ENCODE measurements around the gene MRPL52.
"Not testable (repeated sequence)": the region's sequence is repeated elsewhere in the genome, so short reads cannot be mapped to it uniquely, and the experiment has no call there.

DNA sequence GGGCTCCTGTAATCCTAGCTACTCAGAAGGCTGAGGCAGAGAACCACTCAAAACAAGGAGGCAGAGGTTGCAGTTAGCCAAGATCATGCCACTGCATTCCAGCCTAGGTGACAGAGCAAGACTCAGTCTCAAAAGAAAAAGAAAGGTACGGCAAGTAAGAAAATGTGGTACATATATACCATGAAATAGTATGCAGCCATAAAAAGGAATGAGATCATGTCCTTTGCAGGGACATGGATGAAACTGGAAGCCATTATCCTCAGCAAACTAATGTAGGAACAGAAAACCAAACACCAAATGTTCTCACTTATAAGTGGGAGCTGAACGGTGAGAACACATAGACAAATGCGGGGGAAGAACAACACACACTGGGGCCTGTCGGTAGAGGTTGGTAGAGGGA lies 24.5 kb upstream of the MRPL52 start:
- TF ChIP-seq, protein P1, sequence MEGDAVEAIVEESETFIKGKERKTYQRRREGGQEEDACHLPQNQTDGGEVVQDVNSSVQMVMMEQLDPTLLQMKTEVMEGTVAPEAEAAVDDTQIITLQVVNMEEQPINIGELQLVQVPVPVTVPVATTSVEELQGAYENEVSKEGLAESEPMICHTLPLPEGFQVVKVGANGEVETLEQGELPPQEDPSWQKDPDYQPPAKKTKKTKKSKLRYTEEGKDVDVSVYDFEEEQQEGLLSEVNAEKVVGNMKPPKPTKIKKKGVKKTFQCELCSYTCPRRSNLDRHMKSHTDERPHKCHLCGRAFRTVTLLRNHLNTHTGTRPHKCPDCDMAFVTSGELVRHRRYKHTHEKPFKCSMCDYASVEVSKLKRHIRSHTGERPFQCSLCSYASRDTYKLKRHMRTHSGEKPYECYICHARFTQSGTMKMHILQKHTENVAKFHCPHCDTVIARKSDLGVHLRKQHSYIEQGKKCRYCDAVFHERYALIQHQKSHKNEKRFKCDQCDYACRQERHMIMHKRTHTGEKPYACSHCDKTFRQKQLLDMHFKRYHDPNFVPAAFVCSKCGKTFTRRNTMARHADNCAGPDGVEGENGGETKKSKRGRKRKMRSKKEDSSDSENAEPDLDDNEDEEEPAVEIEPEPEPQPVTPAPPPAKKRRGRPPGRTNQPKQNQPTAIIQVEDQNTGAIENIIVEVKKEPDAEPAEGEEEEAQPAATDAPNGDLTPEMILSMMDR (conservative IDR thresholded peaks at IDR 0.05; ENCODE audit: low read depth, low read length): not testable (repeated sequence)
- TF ChIP-seq EZH2 (IDR thresholded peaks at IDR 0.05; ENCODE audit: low read length, unreplicated experiment): not testable (repeated sequence)

Measured in PC-3 (cell line).